ENCODE data around the gene OR13D1.
"Not testable (repeated sequence)": the region's sequence is repeated elsewhere in the genome, so short reads cannot be mapped to it uniquely, and the experiment has no call there.

The OR13D1 gene

GRCh38 chr9:104694218-104694617 is at the start of gene OR13D1:
Gene OR13D1 (plus strand): TSS chr9:104694518. CDS start chr9:104694518, 0 bp downstream.
- no peak for DNase-seq (ENCODE audit: low read depth in 3 of 3)

- no peak for DNase-seq (ENCODE audit: low read depth in 3 of 3)
Observed at GRCh38 chr9:104658496-104659195, 35.7 kb upstream of the OR13D1 start.

- no peak for DNase-seq (ENCODE audit: low read depth in 3 of 3)
Observed at GRCh38 chr9:104675611-104676010, 18.7 kb upstream of the OR13D1 start.

- DNase-seq (ENCODE audit: low read depth in 3 of 3) = no peak
Observed at GRCh38 chr9:104682642-104683041, 11.7 kb upstream of the OR13D1 start.

- no peak for DNase-seq (ENCODE audit: low read depth in 3 of 3)
Observed at GRCh38 chr9:104686081-104686480, 8.2 kb upstream of the OR13D1 start.

- no peak for DNase-seq (ENCODE audit: low read depth in 3 of 3)
Observed at GRCh38 chr9:104700306-104700705, 6.0 kb downstream of the OR13D1 start.

GRCh38 chr9:104708737-104709136 is 14.4 kb downstream of the OR13D1 start:
- not testable (repeated sequence) for DNase-seq (ENCODE audit: low read depth in 3 of 3)

GRCh38 chr9:104711604-104712003 is 17.3 kb downstream of the OR13D1 start:
- no peak for DNase-seq (ENCODE audit: low read depth in 3 of 3)

- DNase-seq (ENCODE audit: low read depth in 3 of 3) = no peak
Observed at GRCh38 chr9:104725014-104725413, 30.7 kb downstream of the OR13D1 start.

GRCh38 chr9:104738452-104738851 is 44.1 kb downstream of the OR13D1 start:
- DNase-seq (ENCODE audit: low read depth in 3 of 3) = no peak

GRCh38 chr9:104740621-104741020 is 46.3 kb downstream of the OR13D1 start:
- no peak for DNase-seq (ENCODE audit: low read depth in 3 of 3)

- no peak for DNase-seq (ENCODE audit: low read depth in 3 of 3)
Observed at GRCh38 chr9:104743376-104743985, 49.2 kb downstream of the OR13D1 start.
